Omental fat pad (tissue), 4 donors: ENCODE data around the gene RBFOX1. TPM values are rescaled to one million over a fixed set of nuclear protein-coding genes. Genes with fewer than 3 reads are reported as not detected.

Experiments
- ATAC-seq: fragments of 150-250 bp; one replicate; pipeline ENCODE4 v1.9.1; 2016; ENCODE audit warnings: mild to moderate bottlenecking, moderate library complexity; ENCODE audit not compliant: low FRiP score
- DNase-seq: peaks from one replicate; pipeline ENCODE4 v3.0.0-alpha.2; 2019; ENCODE audit warnings: low spot score
- CTCF ChIP-seq, 3 donors: fragments of 450-650 bp; IDR thresholded peaks; one replicate each; pipeline ENCODE4 v1.5.1; 2016 to 2017; ENCODE audit warnings: antibody characterized with exemption in 3 of 3, mild to moderate bottlenecking in 3 of 3, moderate library complexity in 2 of 3
- total RNA-seq, 4 donors: library from RNA; depleted of rRNA; stranded (reverse); fragments of >200 nt; gene quantifications; one replicate each; pipeline ENCODE4 v1.1.0, GENCODE V29; 2016

The RBFOX1 gene
- total RNA-seq, 4 donors from 2014 or later = 0.24 to 2.9 (median 1.1) TPM; not detected in 1

- ATAC-seq (no peak), DNase-seq (no peak)
- no peak for TF ChIP-seq CTCF (IDR thresholded peaks at IDR 0.05)
Measured at GRCh38 chr16:7613518-7613917, 280.9 kb downstream of the RBFOX1 start.

GRCh38 chr16:7614021-7614795, 281.6 kb downstream of the RBFOX1 start:
- ATAC-seq = no peak
- DNase-seq = no peak
- TF ChIP-seq CTCF (IDR thresholded peaks at IDR 0.05) = no peak

DNA sequence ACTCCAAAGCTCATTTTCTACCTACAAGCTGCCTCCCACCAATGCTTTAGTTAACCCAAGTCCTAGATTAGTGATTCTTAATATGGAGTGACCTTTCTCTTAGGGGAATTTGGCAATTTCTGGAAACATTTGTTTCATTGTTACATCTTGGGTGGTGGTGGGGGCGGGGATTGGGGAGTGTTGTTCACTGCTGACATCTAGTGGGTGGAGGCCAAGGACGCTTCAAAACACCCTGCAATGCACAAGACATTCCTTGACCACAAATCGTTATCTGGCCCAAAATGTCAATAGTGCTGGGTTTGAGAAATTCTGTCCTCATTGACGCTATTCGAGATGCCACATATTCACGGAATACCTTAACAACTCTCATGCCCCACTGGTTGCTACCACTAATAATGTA, 282.9 kb downstream of the RBFOX1 start:
- no peak for TF ChIP-seq CTCF (IDR thresholded peaks at IDR 0.05)
- no peak for DNase-seq

GRCh38 chr16:7624871-7625766, 292.5 kb downstream of the RBFOX1 start:
- DNase-seq = no peak
- no peak for ATAC-seq

More for the DNA sequence above, 282.9 kb downstream of the RBFOX1 start:
- no peak for ATAC-seq

GRCh38 chr16:7628981-7629380, 296.3 kb downstream of the RBFOX1 start:
- DNase-seq (no peak), ATAC-seq (no peak)
- TF ChIP-seq CTCF (IDR thresholded peaks at IDR 0.05) = no peak

More at GRCh38 chr16:7624871-7625766, 292.5 kb downstream of the RBFOX1 start:
- TF ChIP-seq CTCF (IDR thresholded peaks at IDR 0.05) = no peak

DNA sequence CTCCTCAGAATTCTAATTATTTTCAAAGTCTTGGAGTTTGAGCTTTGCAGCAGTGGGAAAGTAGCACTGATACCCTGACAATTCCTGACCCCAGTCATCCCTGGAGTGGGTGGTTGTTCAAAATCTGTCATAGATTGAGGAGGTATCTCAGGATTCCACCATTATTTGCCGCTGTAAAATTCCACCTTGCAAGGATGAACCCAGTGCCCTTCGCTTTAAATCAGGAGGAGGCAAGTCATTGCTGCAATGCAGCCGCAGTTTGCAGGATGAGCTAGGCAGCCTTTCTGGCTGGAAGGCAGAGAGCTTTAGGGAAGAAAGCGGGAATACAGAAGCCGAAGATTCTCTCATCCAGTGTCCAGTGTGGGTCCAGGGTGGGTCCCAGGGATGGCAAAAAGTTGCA, 296.9 kb downstream of the RBFOX1 start:
- DNase-seq (no peak), ATAC-seq (no peak)
- no peak for TF ChIP-seq CTCF (IDR thresholded peaks at IDR 0.05)
